ENCODE data around the gene ROBO1. TPM values are rescaled to one million over a fixed set of nuclear protein-coding genes. Genes with fewer than 3 reads are reported as not detected.

Gene ROBO1
- total and polyA plus RNA-seq, 2 donors (not counting 1 experiment from before 2014, with no cell fraction given): 0.27 to 3.2 TPM

DNA sequence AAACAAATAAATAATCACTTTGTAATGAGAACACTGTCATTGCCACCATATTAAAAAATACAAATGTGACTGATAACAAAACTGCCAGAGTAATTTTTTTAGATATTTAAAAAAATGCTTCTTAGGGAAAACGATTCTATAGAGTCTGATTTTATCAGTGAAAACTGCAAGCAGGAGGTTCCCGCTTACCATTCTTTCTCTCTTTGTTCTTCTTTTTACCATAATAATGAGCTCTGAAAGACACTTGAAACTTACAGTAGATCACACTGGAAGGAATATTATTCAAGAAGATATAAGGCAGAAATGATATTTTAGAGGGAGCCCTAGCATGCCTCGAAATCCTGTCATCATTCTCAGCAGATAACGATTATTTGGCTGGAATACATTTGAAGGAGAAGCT, 701.3 kb downstream of the ROBO1 start:
- Histone ChIP-seq H3K27ac (ENCODE audit: low read length in 2 of 2) (no peak overlapping the region), H3K79me2 (ENCODE audit: control insufficient read depth, insufficient read depth, low read length) (no peaks in the 10 kb centered on the region), H3K9ac (ENCODE audit: low read length) (no peak overlapping the region), H2AFZ (ENCODE audit: insufficient read depth, low read depth, low read length, poor library complexity, severe bottlenecking) (no peak overlapping the region), H3K4me2 (replicated peaks; ENCODE audit: low read depth, low read length, poor library complexity, severe bottlenecking) (no peak overlapping the region), H3K9me3 (ENCODE audit: control extremely low read depth in 1 of 3, control insufficient read depth in 2 of 3, insufficient read depth in 1 of 3, low read length in 2 of 3) (no peaks in the 10 kb centered on the region), H4K20me1 (ENCODE audit: control insufficient read depth, insufficient read depth, low read length, poor library complexity, severe bottlenecking) (no peaks in the 10 kb centered on the region), H3K4me1 (ENCODE audit: control insufficient read depth in 2 of 2, insufficient read depth in 2 of 2, low read length in 2 of 2) (no peaks in the 10 kb centered on the region), H3K36me3 (replicated peaks in 1 of 2; ENCODE audit: control extremely low read depth in 1 of 2, control insufficient read depth in 1 of 2, extremely low read depth in 1 of 2, insufficient read depth in 2 of 2, low read length in 1 of 2) (no peaks in the 10 kb centered on the region), H3K27me3 (replicated peaks in 1 of 4; ENCODE audit: control extremely low read depth in 1 of 4, control insufficient read depth in 3 of 4, insufficient read depth in 4 of 4, low read length in 3 of 4) (no peaks in the 10 kb centered on the region), H3K4me3 (ENCODE audit: control extremely low read depth in 1 of 5, extremely low read depth in 1 of 5, insufficient read depth in 1 of 5, low read depth in 2 of 5, low read length in 4 of 5) (no peak overlapping the region)
- Mint-ChIP-seq H3K4me1 (no peaks in the 10 kb centered on the region), H3K9me3 (ENCODE audit: insufficient read depth) (peaks cover 2% of the 10 kb centered on the region), H3K27ac (no peak overlapping the region), H3K4me3 (no peak overlapping the region), H3K27me3 (no peaks in the 10 kb centered on the region)
- DNase-seq (no peak), ATAC-seq (ENCODE audit: low read depth) (no peak)
- whole genome bisulfite sequencing (ENCODE audit: insufficient coverage): 82% methylated on average over 2 of the region's 4 CpGs
- TF ChIP-seq EZH2 (IDR thresholded peaks at IDR 0.05; ENCODE audit: borderline replicate concordance, insufficient read depth, low read depth, low read length, poor library complexity, severe bottlenecking): no peak
- TF ChIP-seq, protein P1, sequence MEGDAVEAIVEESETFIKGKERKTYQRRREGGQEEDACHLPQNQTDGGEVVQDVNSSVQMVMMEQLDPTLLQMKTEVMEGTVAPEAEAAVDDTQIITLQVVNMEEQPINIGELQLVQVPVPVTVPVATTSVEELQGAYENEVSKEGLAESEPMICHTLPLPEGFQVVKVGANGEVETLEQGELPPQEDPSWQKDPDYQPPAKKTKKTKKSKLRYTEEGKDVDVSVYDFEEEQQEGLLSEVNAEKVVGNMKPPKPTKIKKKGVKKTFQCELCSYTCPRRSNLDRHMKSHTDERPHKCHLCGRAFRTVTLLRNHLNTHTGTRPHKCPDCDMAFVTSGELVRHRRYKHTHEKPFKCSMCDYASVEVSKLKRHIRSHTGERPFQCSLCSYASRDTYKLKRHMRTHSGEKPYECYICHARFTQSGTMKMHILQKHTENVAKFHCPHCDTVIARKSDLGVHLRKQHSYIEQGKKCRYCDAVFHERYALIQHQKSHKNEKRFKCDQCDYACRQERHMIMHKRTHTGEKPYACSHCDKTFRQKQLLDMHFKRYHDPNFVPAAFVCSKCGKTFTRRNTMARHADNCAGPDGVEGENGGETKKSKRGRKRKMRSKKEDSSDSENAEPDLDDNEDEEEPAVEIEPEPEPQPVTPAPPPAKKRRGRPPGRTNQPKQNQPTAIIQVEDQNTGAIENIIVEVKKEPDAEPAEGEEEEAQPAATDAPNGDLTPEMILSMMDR (IDR thresholded peaks at IDR 0.05): no peak
- POLR2A ChIA-PET: no interaction called here
- CTCF ChIA-PET: no interaction called here
- intact Hi-C loops (cut with micrococcal nuclease): no loop called here

DNA sequence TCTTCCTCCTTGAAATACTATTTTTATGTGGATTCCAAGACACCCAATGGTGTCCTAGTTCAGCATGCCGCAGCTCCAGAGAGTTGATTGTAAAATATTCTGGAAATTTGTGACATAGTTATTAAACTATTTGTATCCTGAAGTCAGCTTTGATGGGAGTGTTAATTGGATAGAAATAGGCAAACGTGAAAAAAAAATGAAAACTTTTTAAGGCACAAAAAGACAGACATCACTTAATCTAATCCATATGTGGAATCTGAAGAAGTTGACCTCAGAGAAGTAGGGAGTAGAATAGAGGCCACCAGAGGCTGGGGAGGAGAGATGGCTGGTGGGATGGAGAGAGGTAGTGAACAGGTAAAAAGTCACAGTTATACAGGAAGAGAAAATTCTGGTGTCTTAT, 704.2 kb downstream of the ROBO1 start:
- Mint-ChIP-seq H3K4me1 (no peaks in the 10 kb centered on the region), H3K27ac (no peak overlapping the region), H3K4me3 (no peak overlapping the region), H3K9me3 (ENCODE audit: insufficient read depth) (peaks cover 2% of the 10 kb centered on the region), H3K27me3 (no peaks in the 10 kb centered on the region)
- H3K9me3 ChIP-seq (ENCODE audit: control extremely low read depth in 1 of 3, control insufficient read depth in 2 of 3, insufficient read depth in 1 of 3, low read length in 2 of 3): no peaks in the 10 kb centered on the region
- H3K9ac ChIP-seq (ENCODE audit: low read length): no peak overlapping the region
- H3K27ac ChIP-seq (ENCODE audit: low read length in 2 of 2): no peak overlapping the region
- H3K4me2 ChIP-seq (replicated peaks; ENCODE audit: low read depth, low read length, poor library complexity, severe bottlenecking): no peak overlapping the region
- intact Hi-C loops (cut with micrococcal nuclease): no loop called here
- H3K27me3 ChIP-seq (replicated peaks in 1 of 4; ENCODE audit: control extremely low read depth in 1 of 4, control insufficient read depth in 3 of 4, insufficient read depth in 4 of 4, low read length in 3 of 4): no peaks in the 10 kb centered on the region
- H4K20me1 ChIP-seq (ENCODE audit: control insufficient read depth, insufficient read depth, low read length, poor library complexity, severe bottlenecking): no peaks in the 10 kb centered on the region
- no peaks in the 10 kb centered on the region for H3K79me2 ChIP-seq (ENCODE audit: control insufficient read depth, insufficient read depth, low read length)
- DNase-seq: no peak
- no peak overlapping the region for H2AFZ ChIP-seq (ENCODE audit: insufficient read depth, low read depth, low read length, poor library complexity, severe bottlenecking)
- TF ChIP-seq, protein P1 (IDR thresholded peaks at IDR 0.05): no peak
- TF ChIP-seq EZH2 (IDR thresholded peaks at IDR 0.05; ENCODE audit: borderline replicate concordance, insufficient read depth, low read depth, low read length, poor library complexity, severe bottlenecking): no peak
- no CpG with 5 or more reads among the region's 2 CpGs for WGBS (ENCODE audit: insufficient coverage)
- ATAC-seq (ENCODE audit: low read depth): no peak
- no peak overlapping the region for H3K4me3 ChIP-seq (ENCODE audit: control extremely low read depth in 1 of 5, extremely low read depth in 1 of 5, insufficient read depth in 1 of 5, low read depth in 2 of 5, low read length in 4 of 5)
- ChIA-PET POLR2A (no interaction called here), CTCF (no interaction called here)
- no peaks in the 10 kb centered on the region for H3K36me3 ChIP-seq (replicated peaks in 1 of 2; ENCODE audit: control extremely low read depth in 1 of 2, control insufficient read depth in 1 of 2, extremely low read depth in 1 of 2, insufficient read depth in 2 of 2, low read length in 1 of 2)
- no peaks in the 10 kb centered on the region for H3K4me1 ChIP-seq (ENCODE audit: control insufficient read depth in 2 of 2, insufficient read depth in 2 of 2, low read length in 2 of 2)

All from B cell (primary cell).